GM21367 (cell line): ENCODE measurements around the gene RPLP2.

Experiments used
- ATAC-seq: cut with Tn5 transposase; IDR thresholded peaks from one replicate; pipeline ENCODE4 v1.9.1; 2021; ENCODE audit not compliant: unreplicated experiment

The RPLP2 gene

DNA sequence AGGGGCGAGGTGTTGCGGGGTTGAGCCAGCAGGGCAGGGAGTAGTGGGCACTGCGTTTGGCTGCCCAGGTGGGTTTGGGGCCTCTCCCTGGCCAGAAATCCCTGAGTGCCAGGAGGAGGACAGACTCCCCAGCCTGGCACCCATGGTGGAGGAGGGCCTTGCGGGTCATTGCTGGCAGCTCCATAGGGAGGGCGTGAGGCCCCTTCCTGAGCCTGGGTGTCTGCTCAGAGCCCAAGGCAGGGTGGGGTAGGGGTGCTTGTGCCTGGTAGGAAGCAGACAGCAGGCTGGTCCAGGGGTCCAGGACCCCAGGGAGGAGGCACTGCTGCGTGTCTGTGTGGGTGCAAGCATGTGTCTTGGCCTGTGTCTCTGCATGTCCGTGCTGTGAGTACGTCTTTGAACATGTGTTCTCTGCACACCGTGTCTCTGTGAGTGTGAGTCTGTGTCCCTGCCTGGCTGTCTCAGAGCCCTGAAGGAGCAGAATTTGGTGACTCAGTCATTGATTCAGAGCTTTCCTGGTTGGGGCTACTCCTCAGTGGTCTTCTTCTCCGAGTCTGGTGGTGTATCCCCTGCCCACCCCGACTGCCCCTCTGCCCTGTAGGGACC lies 36.8 kb downstream of the RPLP2 start:
- ATAC-seq = no peak

DNA sequence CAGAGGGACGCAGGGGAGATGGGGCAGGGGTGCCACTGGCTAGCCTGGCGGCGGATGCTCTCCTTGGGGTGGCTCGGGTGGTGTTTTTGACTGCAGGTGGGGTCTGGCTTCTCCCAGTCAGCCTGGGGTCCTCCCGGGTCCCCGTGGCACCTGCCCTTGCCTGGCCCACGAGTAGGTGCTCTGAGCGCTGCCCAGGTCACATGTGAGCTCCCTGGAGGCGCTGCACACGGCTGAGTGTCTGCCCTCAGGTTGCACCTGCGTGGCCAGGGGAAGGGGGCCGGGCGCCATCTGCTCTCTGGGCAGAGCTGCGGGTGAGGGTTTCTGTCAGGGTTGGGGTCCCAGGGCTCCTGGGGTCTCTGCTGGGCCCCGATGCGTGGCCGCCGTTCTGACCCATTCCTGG lies 38.1 kb downstream of the RPLP2 start:
- no peak for ATAC-seq

DNA sequence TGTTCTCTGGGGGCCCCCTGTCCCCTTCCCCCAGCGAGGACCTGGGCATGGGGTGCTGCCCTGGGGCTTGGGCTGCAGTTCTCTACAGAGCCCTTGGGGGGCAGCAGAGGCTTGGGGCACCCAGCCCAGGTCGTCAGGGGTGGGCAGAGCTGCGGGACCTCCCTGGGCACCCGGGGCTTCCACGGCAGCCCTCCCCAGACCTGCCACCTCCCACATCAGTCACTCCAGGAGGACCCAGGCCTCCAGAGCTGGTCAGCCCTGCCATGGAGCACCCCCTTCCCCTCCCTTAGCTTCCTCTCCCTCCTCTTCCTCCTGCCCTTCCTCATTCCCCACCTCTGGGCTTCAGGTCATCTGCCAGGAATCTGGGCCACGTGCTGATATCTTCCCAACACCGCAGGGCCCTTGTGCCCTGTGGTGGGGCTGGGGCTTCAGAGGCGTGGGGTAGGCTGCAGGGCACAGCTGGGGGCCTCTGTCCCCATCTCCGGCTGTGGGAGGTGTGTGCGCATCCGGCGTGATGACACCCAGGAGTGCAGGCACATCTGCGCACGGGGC lies 38.7 kb downstream of the RPLP2 start:
- ATAC-seq = no peak

DNA sequence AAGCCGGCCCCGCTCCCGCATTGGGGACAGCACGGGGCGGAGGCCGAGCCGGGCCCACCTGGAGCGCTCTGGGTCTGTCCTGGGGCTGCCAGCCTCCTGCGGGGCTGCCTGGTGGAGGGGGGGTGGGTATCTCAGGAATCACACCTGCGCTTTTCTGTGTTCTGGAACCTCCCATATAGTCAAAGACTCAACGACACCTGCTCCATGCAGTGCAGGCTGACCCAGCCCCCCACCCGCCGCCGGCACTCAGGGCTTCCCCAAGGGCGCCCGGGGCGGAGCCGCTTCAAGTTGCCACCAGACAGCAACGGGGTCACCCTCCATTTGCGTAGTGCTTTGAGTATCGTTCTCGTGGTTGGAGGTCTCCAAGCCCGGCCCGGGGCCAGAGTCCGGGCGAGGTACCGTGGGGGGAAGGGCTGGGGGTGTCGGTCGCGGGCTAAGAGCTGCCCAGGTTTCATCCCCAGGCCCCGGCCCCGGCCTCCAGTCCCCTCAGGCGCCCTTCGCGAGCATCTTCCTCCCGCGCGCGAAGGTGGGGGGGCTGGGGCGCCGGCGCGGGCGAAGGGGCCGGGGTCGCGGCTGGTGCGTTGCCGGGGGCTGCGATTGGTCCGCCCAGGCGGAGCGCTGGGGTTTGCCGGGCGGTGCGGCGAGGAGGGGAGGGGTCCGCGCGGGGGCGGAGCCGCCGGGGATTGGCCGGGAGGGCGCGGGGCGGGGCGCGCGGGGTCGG lies 39.5 kb downstream of the RPLP2 start:
- ATAC-seq = no peak

DNA sequence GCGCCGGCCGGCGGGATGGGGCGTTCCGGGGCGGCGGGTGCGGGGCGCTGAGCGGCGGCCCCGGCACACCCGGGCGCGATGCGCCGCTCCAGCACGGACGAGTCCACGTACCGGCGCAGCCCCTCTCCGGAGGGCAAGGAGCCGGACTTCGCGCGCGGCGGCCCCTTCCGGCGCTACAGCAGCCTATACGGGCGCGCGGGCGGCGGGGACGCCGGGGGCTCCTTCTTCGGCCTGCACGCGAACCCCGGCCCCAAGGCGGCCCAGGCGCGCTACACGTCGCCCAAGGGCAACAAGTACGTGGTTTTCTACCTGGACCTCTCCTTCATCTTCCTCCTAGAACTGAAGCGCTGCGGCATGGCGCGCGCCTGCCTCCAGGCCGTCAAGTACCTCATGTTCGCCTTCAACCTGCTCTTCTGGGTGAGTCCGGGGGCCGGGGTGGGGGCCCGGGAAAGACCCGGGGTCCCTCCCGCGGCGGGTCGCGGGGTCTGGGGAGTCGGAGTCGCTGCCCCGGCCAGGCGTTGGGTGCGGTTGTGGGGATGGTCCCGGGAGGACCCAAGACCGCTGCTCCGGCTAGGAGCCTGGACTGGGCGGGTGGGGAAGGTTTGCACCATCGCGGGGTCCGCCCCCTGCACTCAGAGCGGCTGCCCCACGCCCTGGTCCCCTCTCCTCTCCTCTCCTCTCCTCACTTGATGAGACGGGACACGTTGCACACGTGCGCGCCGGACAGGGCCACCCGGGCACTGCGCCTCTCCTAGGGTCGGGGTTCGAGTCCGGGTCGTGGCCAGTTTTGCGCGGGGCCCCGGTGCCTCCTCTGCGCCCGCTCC lies 40.4 kb downstream of the RPLP2 start:
- ATAC-seq = no peak

DNA sequence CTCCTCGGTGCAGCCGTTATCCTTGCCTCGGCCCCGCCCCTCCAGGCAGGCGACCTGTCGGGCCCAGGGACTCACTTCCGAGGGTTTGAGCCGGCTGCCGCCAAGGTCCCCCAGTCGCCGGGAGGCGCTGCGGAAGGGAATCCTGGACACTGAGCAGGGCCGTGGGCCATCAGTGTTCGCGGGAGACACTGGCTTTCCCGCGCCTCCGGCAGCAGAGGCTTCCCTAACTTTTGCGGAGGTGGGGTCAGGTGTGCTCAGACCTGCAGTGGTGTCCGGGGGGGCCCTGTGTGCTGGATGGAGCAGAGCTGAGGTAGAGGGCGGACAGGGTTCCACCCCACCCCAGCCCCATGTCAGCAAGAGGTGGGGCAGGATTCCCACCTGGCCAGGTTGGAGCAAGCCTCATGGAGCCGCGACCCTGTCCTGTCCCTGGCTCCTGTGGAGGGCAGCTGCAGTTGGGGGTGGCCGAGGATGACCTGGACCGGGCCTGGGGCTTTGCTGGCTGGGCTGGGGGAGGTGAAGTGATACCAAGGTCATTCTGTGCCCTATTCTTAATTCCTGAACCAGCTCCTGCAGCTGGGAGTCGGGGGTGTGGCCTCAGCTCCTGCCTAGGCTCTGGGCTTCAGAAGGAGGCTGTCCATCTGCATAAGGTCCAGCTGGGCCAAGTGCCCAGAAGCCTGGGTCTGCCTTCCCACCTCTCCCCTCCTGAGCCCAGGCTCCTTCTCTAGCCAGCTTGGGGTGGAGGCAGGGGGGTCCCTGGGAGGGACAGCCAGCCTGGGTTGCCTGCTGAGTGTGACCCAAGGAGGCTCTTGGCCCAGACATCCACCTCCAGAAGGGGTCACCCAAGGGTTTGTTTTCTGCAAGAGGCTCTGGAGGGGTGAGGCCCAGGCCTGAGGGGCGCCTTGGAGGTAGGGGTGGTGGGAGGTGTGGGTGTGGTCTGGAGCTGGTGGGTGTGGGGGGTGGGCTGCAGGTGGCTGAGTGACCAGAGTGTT lies 41.3 kb downstream of the RPLP2 start:
- ATAC-seq = no peak

DNA sequence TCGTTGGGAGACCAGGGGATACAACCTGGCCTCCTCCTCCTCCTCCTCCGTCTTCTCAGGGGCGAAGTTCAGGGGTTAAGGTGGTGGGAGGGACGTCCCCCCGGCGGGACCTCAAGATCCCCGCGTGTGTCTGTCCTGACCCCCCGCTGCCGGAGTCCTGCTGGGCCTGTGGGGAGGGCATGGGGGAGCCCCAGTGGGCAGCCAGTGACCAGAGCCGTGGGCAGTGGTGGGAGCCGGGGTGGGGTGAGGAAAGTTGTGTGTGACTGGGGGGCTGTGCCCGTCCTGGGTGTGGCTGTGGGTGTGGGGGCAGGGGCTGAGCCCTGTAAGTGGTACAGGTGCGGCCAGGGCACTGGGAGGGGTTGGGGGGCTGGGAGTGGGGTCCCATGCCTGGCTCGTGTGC lies 43.0 kb downstream of the RPLP2 start:
- ATAC-seq = no peak

DNA sequence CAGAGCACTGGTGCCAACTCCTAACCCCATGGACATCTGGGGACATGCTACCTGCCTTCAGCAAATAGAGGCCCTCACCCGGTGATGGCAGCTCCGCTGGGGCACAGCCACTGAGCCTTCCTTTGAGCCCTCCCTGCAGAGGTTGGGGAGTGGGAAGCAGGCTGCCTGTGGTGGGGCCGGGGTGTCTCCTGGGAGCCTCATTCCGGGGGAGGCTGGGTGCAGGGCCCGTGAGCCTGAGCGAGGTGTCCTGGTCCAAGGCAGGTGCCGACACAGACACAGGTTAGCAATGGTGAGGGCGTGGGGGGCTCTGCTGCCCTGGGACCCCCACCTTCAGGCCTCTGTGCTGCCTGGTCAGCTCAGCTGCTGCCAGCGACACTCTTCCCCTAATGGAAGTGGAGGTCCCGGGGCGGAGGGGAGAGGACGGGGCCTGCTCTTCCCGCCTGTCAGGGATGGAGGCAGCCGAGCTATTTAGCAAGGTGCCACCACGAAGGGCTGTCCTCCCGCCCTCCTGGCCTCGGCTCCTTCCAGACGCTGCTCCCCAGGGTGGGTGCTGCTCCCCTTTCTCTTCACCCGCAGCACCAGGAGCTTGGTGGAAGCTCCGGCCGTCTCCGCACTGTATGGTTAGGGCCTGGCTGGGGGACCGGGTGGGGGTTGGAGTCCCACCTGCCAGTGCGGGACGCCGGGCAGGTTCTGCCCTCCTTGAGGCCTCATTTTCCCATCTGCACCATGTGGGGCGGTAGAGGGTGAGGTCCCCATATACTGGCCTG lies 44.1 kb downstream of the RPLP2 start:
- ATAC-seq = no peak

DNA sequence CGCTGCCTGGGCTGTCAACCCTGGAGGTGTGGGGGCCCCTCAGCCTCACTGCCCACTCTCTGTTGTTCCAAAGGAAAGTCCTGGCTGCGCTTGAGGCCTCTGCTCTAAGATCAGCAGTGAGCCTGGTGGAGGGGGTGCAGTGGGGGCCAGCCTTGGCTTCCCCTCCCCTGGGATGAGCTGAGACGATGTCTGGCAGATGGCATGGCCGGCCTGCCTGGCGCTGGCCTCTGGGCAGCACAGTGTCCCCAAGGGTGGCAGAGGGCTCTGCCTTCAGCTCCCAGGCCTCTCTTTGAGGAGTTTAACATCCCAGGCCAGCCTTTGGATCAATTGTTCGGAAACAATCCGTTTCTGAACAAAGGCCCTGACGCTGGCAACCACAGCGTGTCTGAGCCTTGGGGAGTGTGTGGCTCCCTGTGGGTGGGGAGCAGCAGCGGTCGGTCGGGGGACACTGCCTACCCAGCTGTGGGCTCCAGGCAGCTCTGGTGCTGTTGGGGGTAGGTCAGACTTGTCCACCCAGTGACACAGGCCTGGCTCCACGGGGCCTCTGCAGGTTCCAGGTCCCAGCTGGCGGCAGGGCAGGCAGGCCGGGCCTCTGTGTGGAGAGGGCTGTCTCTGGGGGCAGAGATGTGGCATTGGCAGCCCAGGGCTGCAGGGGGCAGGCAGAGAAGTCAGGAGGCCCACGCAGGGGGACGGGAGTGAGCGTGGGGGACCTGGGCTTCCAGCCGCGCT lies 45.0 kb downstream of the RPLP2 start:
- no peak for ATAC-seq

DNA sequence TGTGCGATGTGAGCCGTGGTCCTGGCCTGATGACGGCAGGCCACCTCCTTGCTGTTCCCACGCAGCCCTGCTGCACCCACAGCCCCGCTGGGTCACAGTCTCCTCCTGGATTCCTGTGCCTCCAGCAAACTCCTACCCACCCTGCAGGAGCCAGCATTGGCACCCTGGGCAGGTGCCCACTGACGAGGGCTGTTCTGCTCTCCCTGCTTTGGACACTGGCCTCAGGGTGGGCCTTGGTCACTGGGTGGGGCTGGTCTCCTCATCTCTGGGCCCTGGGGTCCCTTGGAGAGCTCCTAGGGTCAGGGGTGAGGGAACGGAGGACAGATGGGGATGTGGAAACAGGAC lies 45.5 kb downstream of the RPLP2 start:
- ATAC-seq = no peak

DNA sequence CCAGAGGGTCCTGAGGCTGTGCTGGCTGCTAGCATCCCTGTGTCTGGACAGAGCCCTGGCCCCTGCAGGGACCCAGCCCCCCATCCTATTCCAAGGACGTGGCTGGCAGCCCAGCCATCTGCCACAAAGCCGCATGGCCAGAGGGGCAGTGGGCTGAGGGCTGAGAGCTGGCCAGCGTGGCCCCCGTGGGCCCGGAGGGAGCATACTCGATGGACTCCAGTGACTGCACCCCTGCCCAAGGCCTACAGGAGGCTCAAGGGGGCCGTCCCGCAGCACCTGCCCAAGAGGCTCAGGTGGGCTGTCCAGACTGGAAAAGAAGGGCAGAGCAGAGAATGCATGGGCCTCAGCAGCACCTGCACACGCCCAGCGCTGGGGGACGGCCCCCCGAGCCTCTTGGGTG lies 46.0 kb downstream of the RPLP2 start:
- ATAC-seq = no peak

DNA sequence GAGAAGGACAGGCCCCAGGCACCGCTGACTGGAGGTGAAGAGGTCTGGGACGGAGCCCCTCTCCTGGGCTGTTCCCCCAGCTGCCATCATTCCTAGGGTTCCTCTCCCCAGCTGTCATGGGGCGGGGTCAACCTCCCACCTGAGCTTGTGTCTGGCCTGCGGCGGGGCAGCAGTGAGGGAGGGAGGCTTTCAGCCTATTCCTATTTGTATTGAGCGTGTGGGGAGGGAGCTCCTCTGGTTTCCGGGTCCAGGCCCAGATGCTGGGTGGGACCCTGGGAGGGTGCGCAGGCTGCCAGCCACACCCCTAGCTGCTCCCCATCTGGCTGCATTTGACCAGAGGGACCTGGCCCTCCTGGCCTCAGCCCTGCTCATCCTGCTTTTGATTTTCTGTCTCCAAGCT lies 46.6 kb downstream of the RPLP2 start:
- no peak for ATAC-seq

DNA sequence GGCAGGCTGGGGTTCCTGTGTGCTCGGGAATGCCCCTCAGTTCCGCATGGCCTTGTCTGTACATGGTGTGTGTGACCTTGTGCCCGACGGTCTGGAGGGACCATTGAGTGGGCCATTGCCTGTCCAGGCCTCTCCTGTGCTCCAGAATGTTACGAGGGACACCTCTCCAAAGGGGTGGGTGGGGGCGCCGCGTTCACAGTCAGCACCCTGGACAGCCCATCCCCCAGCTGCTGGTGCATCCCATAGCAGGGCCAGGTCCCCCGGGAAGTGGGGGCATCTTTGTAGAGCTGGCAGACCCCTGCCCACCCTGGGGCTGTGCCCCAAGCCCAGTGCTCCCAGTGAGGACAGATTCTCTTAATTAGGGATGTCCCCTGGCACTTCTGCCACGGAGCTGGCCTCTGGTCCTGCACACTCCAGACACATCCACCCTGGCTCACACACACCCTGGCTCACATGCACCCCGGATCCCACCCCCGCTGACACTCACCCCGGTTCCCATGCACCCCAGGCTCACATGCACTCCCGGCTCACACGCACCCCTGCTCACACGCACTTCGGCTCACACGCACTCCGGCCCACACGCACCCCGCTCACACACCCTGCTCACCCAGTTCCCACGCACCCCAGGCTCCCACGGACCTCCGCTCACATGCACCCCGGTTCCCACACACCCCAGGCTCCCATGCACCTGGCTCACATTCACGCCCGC lies 48.4 kb downstream of the RPLP2 start:
- ATAC-seq = no peak

DNA sequence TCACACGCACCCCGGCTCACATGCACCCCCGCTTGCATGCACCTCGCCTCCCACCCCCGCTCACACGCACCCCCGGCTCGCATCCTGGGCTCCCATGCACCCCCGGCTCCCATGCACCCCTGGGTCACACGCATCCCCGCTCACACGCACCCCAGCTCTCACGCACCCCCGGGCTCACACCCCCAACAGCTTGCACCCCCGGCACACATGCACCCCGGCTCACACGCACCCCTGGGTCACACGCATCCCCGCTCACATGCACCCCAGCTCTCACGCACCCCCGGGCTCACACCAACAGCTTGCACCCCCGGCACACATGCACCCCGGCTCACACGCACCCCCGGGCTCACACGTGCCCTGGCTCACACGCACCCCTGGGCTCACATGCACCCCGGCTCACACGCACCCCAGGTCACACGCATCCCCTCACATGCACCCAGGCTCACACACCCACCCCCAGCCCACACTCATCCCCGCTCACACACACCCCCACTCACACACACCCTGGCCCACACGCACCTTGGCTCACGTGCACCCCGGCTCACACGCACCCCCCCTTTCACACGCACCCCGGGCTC lies 49.1 kb downstream of the RPLP2 start:
- ATAC-seq = no peak

DNA sequence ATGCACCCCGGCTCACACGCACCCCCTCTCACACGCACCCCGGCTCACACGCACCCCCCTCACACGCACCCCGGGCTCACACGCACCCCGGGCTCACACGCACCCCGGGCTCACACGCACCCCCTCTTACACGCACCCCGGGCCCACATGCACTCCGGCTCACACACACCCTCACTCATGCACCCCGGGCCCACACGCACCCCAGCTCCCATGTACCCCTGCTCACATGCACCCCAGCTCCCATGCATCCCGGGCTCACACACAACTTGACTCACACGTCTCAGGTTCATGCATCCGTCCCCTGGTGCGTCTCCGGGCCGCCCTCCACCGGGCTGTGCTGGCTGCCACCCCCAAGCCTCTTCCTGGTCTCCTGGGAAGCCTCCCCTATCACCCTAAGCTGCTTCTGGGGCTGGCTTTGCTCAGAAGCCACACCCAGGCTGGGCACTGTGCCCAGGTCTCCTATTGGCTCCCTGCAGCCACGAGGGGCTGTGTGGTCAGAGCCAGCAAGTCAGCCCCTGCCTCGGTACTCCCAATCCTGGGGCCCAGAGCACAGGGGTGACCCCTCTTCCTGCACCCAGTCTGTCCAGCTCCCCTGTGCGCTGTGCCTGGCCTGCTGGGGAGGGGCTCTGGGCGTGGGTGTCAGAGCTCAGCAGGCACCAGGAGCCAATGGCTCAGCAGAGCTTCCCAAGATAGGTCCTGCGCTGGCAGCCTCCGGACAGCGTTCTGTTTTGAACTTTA lies 49.8 kb downstream of the RPLP2 start:
- ATAC-seq = no peak

DNA sequence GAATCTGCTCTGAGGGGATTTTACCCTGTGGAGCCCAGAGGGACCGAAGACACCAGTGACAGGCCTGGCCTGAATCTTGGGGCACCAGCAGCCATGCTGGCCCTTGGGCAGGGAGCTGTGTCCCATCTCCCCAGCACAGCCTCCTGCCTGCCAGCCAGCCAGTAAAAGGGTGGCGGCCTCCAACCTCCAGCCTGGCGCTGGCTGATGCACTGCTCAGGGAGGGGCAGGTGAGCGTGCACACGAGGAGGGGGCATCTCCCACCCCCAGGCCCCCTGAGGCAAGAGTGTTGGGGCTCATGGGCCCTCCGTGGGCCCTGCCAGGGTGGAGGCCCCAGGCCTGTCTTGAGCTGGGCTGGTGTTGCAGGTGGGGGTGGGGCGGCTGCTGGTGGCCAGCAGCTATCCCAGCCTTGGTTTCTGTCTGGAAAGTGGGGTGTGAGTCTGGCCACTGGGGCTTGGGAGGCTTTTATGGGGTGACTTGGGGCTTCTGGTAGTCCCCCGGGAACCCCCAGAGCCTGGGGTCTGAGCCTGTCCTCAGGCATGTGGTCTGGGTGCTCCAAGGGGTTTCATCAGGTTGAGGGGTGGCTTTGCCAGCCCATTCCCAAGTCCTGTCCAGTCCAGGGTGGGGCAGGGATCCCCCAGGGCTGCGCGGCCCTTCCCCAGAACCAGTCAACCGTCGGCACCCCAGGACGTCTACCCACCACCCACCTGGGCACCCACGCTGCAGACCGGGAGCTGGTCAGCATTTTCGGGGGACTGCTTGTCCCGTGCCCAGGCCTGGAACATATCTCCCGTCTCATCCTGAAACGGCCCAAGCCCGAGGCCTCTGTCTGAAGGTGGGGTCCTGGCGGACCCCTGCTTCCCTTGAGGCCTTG lies 50.7 kb downstream of the RPLP2 start:
- no peak for ATAC-seq

DNA sequence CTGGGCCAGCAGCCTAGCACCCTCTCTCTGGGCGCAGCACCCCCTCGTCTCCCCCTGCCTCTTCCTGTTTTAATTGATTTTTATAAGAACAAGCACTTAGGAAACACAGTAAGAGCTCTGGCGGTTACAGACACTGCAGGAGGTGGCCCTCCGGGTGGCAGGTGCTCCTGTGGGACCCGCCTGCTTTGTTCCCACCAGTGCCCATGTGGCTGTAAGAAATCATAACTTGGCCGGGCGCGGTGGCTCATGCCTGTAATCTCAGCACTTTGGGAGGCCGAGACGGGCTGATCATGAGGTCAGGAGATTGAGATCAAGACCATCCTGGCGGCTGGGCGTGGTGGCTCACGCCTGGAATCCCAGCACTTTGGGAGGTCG lies 51.3 kb downstream of the RPLP2 start:
- no peak for ATAC-seq
